Hepatocyte (in vitro differentiated cells): ENCODE measurements around the gene CARD10. TPM values are rescaled to one million over a fixed set of nuclear protein-coding genes. Genes with fewer than 3 reads are reported as not detected.

Experiments used
- DNase-seq: peaks from one replicate; pipeline ENCODE4 v3.0.0-alpha.2; 2016; ENCODE audit warnings: low spot score
- H2AFZ ChIP-seq: fragments of 200-600 bp; sonication (generic); 2 replicates; pipeline ENCODE4 v1.6.0; 2016; ENCODE audit warnings: antibody characterized with exemption, mild to moderate bottlenecking
- H3K27ac ChIP-seq: fragments of 200-600 bp; sonication (generic); 2 replicates; pipeline ENCODE4 v1.5.1; 2016; ENCODE audit warnings: mild to moderate bottlenecking
- H3K27me3 ChIP-seq: fragments of 200-600 bp; sonication (generic); 2 replicates; pipeline ENCODE4 v1.6.1; 2016
- H3K36me3 ChIP-seq: fragments of 200-600 bp; sonication (generic); replicated peaks from 2 replicates; pipeline ENCODE4 v1.5.1; 2016; ENCODE audit warnings: low read depth; ENCODE audit not compliant: insufficient read depth
- H3K4me1 ChIP-seq: fragments of 200-600 bp; sonication (generic); 2 replicates; pipeline ENCODE4 v1.5.1; 2016; ENCODE audit warnings: mild to moderate bottlenecking, moderate library complexity; ENCODE audit not compliant: insufficient read depth
- H3K4me2 ChIP-seq: fragments of 200-600 bp; sonication (generic); 2 replicates; pipeline ENCODE4 v1.6.0; 2016
- H3K4me3 ChIP-seq: fragments of 200-600 bp; sonication (generic); 2 replicates; pipeline ENCODE4 v1.5.1; 2016; ENCODE audit warnings: mild to moderate bottlenecking
- H3K79me2 ChIP-seq: fragments of 200-600 bp; sonication (generic); 2 replicates; pipeline ENCODE4 v1.6.0; 2017; ENCODE audit warnings: mild to moderate bottlenecking
- H3K9me2 ChIP-seq: fragments of 200-600 bp; sonication (generic); replicated peaks from 2 replicates; pipeline ENCODE4 v1.6.0; 2017; ENCODE audit warnings: mild to moderate bottlenecking; ENCODE audit not compliant: insufficient read depth
- H3K9me3 ChIP-seq: fragments of 200-600 bp; sonication (generic); 2 replicates; pipeline ENCODE4 v1.5.1; 2016; ENCODE audit warnings: low read depth, mild to moderate bottlenecking
- H4K20me1 ChIP-seq: fragments of 200-600 bp; sonication (generic); 2 replicates; pipeline ENCODE4 v1.6.0; 2016; ENCODE audit warnings: mild to moderate bottlenecking; ENCODE audit not compliant: insufficient read depth, poor library complexity, severe bottlenecking
- EZH2 ChIP-seq: fragments of 200-600 bp; sonication (generic); IDR thresholded peaks from 2 replicates; pipeline ENCODE4 v1.6.1; 2016; ENCODE audit warnings: antibody characterized with exemption, mild to moderate bottlenecking, borderline replicate concordance
- EZH2phosphoT487 ChIP-seq: fragments of 200-600 bp; sonication (generic); IDR thresholded peaks from one replicate; pipeline ENCODE4 v1.6.1; 2018; ENCODE audit warnings: antibody characterized with exemption, mild to moderate bottlenecking, low read depth, moderate library complexity; ENCODE audit not compliant: unreplicated experiment, severe bottlenecking
- WGBS: methylation state at CpG from one replicate; pipeline ENCODE4 v1.1.6; 2016; ENCODE audit warnings: low lambda C conversion rate; ENCODE audit errors: missing lambda C conversion rate; 5-methylcytosine and 5-hydroxymethylcytosine counted together
- polyA plus RNA-seq: library from polyadenylated mRNA; unstranded; fragments of >200 nt; fragmentation: Nextera tagmentation; extraction: Ambion mirVana; gene quantifications from 2 replicates; pipeline ENCODE4 v1.2.1, GENCODE V29; 2016
- total RNA-seq: library from RNA; depleted of rRNA; stranded (reverse); fragments of >200 nt; gene quantifications from 2 replicates; pipeline ENCODE4 v1.2.3, GENCODE V29; 2014
- TF ChIP-seq, protein P1 (sequence below): fragments of 200-600 bp; sonication (generic); IDR thresholded peaks from 2 replicates; pipeline ENCODE4 v1.5.1; 2016; ENCODE audit warnings: antibody characterized with exemption, mild to moderate bottlenecking; ENCODE audit not compliant: poor library complexity

The CARD10 gene
- total and polyA plus RNA-seq, 2 experiments from 2014 or later, result 23.4 to 28.7 TPM

DNA sequence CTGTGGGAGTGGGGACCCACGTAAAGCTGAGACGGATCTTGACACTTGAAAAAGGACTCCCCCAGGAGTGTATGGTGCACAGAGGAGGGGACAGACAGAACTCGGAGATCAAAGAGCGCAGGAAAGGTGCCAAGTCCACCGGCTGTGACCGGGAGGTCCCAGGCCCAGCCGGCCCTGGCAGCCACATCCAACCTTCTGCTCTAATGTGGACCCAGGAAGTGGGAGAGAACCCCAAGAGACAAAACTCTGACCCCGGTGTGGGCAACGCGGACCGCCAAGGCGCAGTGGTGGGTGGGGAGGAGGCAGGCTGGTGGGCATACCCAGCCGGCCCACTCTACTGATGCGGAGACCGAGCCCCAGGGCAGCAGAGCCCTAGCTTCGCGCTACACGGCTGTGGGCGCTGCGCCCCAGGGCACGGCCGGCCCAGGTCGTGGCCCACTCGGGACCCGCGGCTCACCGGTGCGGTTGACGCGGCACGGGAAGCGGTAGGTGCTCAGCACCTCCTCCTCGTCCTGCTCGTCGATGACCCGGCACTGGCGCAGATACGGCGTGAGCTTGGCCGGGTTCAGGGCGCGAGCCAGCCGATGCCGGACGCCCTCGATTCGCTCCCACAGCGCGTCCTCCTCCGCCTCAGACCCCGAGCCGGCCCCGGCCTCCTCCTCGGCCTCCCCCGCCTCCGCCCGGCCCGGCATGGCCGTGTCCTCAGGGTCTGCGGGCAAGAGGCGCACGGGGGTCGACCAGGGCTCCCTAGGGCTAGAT is 527 bp downstream of the CARD10 start:
- no peaks in the 10 kb centered on the region for H3K27me3 ChIP-seq
- no peak for DNase-seq
- peak overlapping the region; percentile 98 for H3K4me2 ChIP-seq
- peaks cover 6% of the 10 kb centered on the region for H3K4me1 ChIP-seq
- no peaks in the 10 kb centered on the region for H4K20me1 ChIP-seq
- peak overlapping the region; percentile 79 for H3K27ac ChIP-seq
- peak overlapping the region; percentile 78 for H2AFZ ChIP-seq
- H3K9me2 ChIP-seq, result no peaks in the 10 kb centered on the region
- H3K79me2 ChIP-seq, result peaks cover 32% of the 10 kb centered on the region
- H3K4me3 ChIP-seq, result peak overlapping the region; percentile 82
- 24% methylated on average over 32 of the region's 63 CpGs for WGBS
- no peaks in the 10 kb centered on the region for H3K9me3 ChIP-seq
- TF ChIP-seq EZH2phosphoT487, result no peak
- TF ChIP-seq EZH2, result no peak
- TF ChIP-seq, protein P1, sequence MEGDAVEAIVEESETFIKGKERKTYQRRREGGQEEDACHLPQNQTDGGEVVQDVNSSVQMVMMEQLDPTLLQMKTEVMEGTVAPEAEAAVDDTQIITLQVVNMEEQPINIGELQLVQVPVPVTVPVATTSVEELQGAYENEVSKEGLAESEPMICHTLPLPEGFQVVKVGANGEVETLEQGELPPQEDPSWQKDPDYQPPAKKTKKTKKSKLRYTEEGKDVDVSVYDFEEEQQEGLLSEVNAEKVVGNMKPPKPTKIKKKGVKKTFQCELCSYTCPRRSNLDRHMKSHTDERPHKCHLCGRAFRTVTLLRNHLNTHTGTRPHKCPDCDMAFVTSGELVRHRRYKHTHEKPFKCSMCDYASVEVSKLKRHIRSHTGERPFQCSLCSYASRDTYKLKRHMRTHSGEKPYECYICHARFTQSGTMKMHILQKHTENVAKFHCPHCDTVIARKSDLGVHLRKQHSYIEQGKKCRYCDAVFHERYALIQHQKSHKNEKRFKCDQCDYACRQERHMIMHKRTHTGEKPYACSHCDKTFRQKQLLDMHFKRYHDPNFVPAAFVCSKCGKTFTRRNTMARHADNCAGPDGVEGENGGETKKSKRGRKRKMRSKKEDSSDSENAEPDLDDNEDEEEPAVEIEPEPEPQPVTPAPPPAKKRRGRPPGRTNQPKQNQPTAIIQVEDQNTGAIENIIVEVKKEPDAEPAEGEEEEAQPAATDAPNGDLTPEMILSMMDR, result no peak
- H3K36me3 ChIP-seq, result no peaks in the 10 kb centered on the region

DNA sequence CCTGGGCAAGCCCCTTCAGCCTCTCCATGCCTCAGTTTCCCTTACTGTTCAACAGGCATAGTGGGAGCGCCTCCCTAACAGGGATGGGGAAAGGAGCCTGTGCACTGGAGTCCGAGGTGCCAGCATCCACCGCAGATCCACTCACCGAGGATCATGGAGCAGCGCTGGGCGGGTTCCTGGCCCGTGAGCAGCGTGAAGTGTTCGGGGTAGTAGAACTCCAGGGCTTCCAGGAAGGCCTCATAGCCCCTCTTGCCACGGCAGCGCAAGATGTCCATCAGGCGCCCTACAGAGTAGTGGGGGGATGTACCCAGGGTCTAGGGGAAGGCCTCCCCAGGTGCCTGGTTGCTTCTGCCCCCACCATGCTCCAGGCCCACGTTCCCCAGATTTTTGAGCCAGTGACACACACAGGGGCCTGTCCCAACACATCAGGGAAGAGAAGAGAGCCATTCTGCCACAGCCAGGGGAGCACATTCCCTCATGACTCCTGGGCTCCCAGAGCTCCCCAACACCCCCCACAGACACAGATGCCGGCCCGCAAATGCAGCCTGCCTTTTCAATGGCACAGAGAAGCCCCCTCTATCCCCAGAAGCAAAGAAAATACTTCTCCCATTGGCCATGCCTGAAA is 1.3 kb downstream of the CARD10 start:
- H3K4me3 ChIP-seq, result peak overlapping the region; percentile 82
- no peak overlapping the region for H2AFZ ChIP-seq
- no peaks in the 10 kb centered on the region for H3K9me2 ChIP-seq
- H3K4me1 ChIP-seq, result peaks cover 12% of the 10 kb centered on the region
- 93% methylated on average over 15 of the region's 15 CpGs for WGBS
- no peak for DNase-seq
- H3K27ac ChIP-seq, result peak overlapping the region; percentile 79
- TF ChIP-seq EZH2 (no peak), EZH2phosphoT487 (no peak)
- TF ChIP-seq, protein P1, result no peak
- peaks cover 32% of the 10 kb centered on the region for H3K79me2 ChIP-seq
- no peaks in the 10 kb centered on the region for H3K9me3 ChIP-seq
- no peaks in the 10 kb centered on the region for H3K36me3 ChIP-seq
- no peaks in the 10 kb centered on the region for H3K27me3 ChIP-seq
- peak overlapping the region; percentile 98 for H3K4me2 ChIP-seq
- no peaks in the 10 kb centered on the region for H4K20me1 ChIP-seq

DNA sequence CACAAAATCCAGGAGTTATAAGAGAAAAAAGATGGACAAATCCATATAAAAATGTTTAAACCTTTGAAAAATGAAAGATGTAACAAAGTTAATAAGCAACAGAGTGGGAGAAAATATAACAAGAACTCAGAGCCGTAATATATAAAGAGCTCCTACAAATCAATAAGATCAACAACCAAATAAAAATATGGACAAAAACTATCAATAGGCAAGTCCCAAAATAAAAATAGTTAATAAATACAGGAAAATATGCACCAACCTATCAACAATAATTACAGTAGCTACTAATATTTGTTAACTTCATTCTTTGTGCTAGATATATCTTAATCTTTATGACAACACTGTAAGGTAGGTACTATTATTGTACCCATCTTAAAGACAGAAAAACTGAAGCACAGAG is 2.8 kb downstream of the CARD10 start:
- DNase-seq, result no peak
- Histone ChIP-seq H3K9me2 (no peaks in the 10 kb centered on the region), H3K4me2 (no peak overlapping the region), H3K9me3 (no peaks in the 10 kb centered on the region), H2AFZ (no peak overlapping the region), H3K4me3 (no peak overlapping the region), H3K79me2 (peaks cover 32% of the 10 kb centered on the region), H3K4me1 (peaks cover 23% of the 10 kb centered on the region), H3K36me3 (no peaks in the 10 kb centered on the region), H3K27ac (no peak overlapping the region), H3K27me3 (no peaks in the 10 kb centered on the region), H4K20me1 (no peaks in the 10 kb centered on the region)
- TF ChIP-seq, protein P1, result no peak
- TF ChIP-seq EZH2, result no peak
- TF ChIP-seq EZH2phosphoT487, result no peak
- 94% methylated on average over 1 of the region's 1 CpG for WGBS
